Calu3 (cell line): Measurements from ENCODE around the gene TLR1. TPM values are rescaled to one million over a fixed set of nuclear protein-coding genes. Genes with fewer than 3 reads are reported as not detected.

Experiments used
- BruUV-seq: library from RNA; stranded (reverse); fragments of 400-500 nt; replicated peaks from 2 replicates; lab custom pipeline; 2021; lab: Mats Ljungman, UMichigan
- CTCF ChIA-PET: fragments of 300-600 bp; sonication (Branson Sonifier 250); formaldehyde crosslinking; loops from one replicate; lab custom pipeline; 2022; ENCODE audit warnings: antibody characterized with exemption; lab: Charles Lee
- DNase-seq: peaks from one replicate; pipeline ENCODE4 v3.0.0; 2022
- H3K27ac Mint-ChIP-seq: one replicate; pipeline ENCODE4 v1.8.0; 2022; ENCODE audit warnings: mixed read lengths; ENCODE audit not compliant: unreplicated experiment
- H3K27me3 Mint-ChIP-seq: one replicate; pipeline ENCODE4 v1.8.0; 2022; ENCODE audit warnings: mixed read lengths; ENCODE audit not compliant: unreplicated experiment
- H3K36me3 Mint-ChIP-seq: one replicate; pipeline ENCODE4 v1.8.0; 2022; ENCODE audit warnings: mild to moderate bottlenecking, moderate library complexity, mixed read lengths; ENCODE audit not compliant: insufficient read depth, unreplicated experiment
- H3K4me1 Mint-ChIP-seq: one replicate; pipeline ENCODE4 v1.8.0; 2022; ENCODE audit warnings: mild to moderate bottlenecking, low read depth, mixed read lengths; ENCODE audit not compliant: unreplicated experiment
- H3K4me3 Mint-ChIP-seq: one replicate; pipeline ENCODE4 v1.8.0; 2022; ENCODE audit warnings: mild to moderate bottlenecking, low read depth, moderate library complexity, mixed read lengths; ENCODE audit not compliant: unreplicated experiment
- H3K9me3 Mint-ChIP-seq: one replicate; pipeline ENCODE4 v1.8.0; 2022; ENCODE audit warnings: low read depth, mixed read lengths; ENCODE audit not compliant: unreplicated experiment
- intact Hi-C: fragments of 100-400 bp; cut with micrococcal nuclease; formaldehyde crosslinking; loops from one replicate; pipeline ENCODE4 v1.10.0; 2022; ENCODE audit not compliant: unreplicated experiment
- total RNA-seq: library from RNA; stranded (reverse); gene quantifications from 2 replicates; pipeline ENCODE4 v1.2.3, GENCODE V29; 2022
- TF ChIP-seq, protein P1 (sequence below): fragments of 200-600 bp; IDR thresholded peaks from one replicate; pipeline ENCODE4 v1.8.0; 2022; ENCODE audit warnings: antibody characterized with exemption; ENCODE audit not compliant: unreplicated experiment

Gene TLR1
- total RNA-seq, 1 experiment from 2014 or later = 1.3 TPM

DNA sequence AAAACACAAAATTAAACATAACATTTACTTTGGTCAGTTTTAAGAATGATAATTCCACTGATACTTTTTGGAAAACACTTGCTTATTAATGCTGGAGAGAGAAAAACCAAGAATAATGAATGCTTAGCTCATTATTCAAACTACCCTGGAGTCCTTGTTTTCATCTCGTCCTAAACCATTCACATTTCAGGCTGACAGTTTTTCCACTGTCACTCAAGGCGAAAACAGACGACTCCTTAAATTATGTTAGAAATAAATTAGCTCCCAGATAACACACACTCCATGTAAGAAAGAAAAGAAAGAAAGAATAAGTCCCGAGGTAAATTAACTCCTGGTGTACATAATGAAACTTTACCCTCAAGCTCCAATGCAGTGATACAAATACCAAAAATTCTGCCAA is 55.3 kb downstream of the TLR1 start:
- Mint-ChIP-seq H3K27me3 (no peaks in the 10 kb centered on the region), H3K27ac (no peak overlapping the region), H3K4me3 (no peak overlapping the region), H3K36me3 (no peaks in the 10 kb centered on the region), H3K4me1 (peaks cover 11% of the 10 kb centered on the region), H3K9me3 (peaks cover 6% of the 10 kb centered on the region)
- intact Hi-C loops = no loop called here
- TF ChIP-seq, protein P1, sequence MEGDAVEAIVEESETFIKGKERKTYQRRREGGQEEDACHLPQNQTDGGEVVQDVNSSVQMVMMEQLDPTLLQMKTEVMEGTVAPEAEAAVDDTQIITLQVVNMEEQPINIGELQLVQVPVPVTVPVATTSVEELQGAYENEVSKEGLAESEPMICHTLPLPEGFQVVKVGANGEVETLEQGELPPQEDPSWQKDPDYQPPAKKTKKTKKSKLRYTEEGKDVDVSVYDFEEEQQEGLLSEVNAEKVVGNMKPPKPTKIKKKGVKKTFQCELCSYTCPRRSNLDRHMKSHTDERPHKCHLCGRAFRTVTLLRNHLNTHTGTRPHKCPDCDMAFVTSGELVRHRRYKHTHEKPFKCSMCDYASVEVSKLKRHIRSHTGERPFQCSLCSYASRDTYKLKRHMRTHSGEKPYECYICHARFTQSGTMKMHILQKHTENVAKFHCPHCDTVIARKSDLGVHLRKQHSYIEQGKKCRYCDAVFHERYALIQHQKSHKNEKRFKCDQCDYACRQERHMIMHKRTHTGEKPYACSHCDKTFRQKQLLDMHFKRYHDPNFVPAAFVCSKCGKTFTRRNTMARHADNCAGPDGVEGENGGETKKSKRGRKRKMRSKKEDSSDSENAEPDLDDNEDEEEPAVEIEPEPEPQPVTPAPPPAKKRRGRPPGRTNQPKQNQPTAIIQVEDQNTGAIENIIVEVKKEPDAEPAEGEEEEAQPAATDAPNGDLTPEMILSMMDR = no peak
- DNase-seq = no peak
- BruUV-seq = no TSS peak
- CTCF ChIA-PET = no interaction called here

DNA sequence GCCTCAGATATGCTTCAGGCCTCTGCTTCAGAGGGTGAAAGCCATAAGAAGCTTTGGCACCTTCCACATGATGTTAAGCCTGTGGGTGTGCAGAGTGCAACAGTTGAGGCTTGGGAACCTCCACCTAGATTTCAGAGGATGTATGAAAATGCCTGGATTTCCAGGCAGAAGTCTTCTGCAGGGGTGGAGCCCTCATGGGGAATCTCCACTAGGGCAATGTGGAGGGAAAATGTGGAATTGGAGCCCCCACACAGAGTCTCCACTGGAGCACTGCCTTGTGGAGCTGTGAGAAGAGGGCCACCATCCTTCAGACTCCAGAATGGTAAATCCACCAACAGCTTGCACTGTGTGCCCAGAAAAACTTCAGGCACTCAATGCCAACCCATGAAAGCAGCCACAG is 57.0 kb downstream of the TLR1 start:
- intact Hi-C loops = no loop called here
- Mint-ChIP-seq H3K27ac (no peak overlapping the region), H3K9me3 (peaks cover 6% of the 10 kb centered on the region), H3K27me3 (no peaks in the 10 kb centered on the region), H3K36me3 (no peaks in the 10 kb centered on the region), H3K4me3 (no peak overlapping the region), H3K4me1 (peaks cover 11% of the 10 kb centered on the region)
- BruUV-seq = no TSS peak
- DNase-seq = no peak
- TF ChIP-seq, protein P1 = no peak
- CTCF ChIA-PET = no interaction called here

Other genes starting within 250 kb of the TLR1 start
- 49.9 and 56.6 TPM in 2 replicates for gene KLF3, start 140.6 kb downstream of the TLR1 start, total RNA-seq
- gene TLR10, start 21.8 kb downstream of the TLR1 start, total RNA-seq = not detected in 2 replicates
- gene TLR6, start 52.0 kb upstream of the TLR1 start, total RNA-seq = 0.68 and 0.73 TPM in 2 replicates
- gene FAM114A1, start 63.0 kb upstream of the TLR1 start, total RNA-seq = 18.5 and 22.1 TPM in 2 replicates
- 10.4 and 14.1 TPM in 2 replicates for gene TMEM156, start 227.6 kb upstream of the TLR1 start, total RNA-seq